ENCODE results near the gene CLCN2.

The CLCN2 gene

GRCh38 chr3:184354121-184354728, 7.2 kb downstream of the CLCN2 start:
- DNase-seq (ENCODE audit: low read depth), result no peak
- H3K4me3 ChIP-seq (ENCODE audit: low read depth, low read length), result no peak overlapping the region
- TF ChIP-seq CTCF (IDR thresholded peaks at IDR 0.05; ENCODE audit: control insufficient read depth, extremely low read depth, insufficient read depth), result peak; percentile 78

- no peak for DNase-seq (ENCODE audit: low read depth)
- H3K4me3 ChIP-seq (ENCODE audit: low read depth, low read length), result no peak overlapping the region
- TF ChIP-seq CTCF (IDR thresholded peaks at IDR 0.05; ENCODE audit: control insufficient read depth, extremely low read depth, insufficient read depth), result no peak
These were observed 7.9 kb downstream of the CLCN2 start for GRCh38 chr3:184353546-184353941.

- no peak for DNase-seq (ENCODE audit: low read depth)
- no peak overlapping the region for H3K4me3 ChIP-seq (ENCODE audit: low read depth, low read length)
- no peak for TF ChIP-seq CTCF (IDR thresholded peaks at IDR 0.05; ENCODE audit: control insufficient read depth, extremely low read depth, insufficient read depth)
These were observed 8.4 kb downstream of the CLCN2 start for GRCh38 chr3:184352897-184353545.

GRCh38 chr3:184352149-184352785, 9.1 kb downstream of the CLCN2 start:
- no peak for TF ChIP-seq CTCF (IDR thresholded peaks at IDR 0.05; ENCODE audit: control insufficient read depth, extremely low read depth, insufficient read depth)
- no peak for DNase-seq (ENCODE audit: low read depth)
- H3K4me3 ChIP-seq (ENCODE audit: low read depth, low read length), result no peak overlapping the region

GRCh38 chr3:184351511-184352148, 9.8 kb downstream of the CLCN2 start:
- H3K4me3 ChIP-seq (ENCODE audit: low read depth, low read length), result no peak overlapping the region
- DNase-seq (ENCODE audit: low read depth), result no peak
- TF ChIP-seq CTCF (IDR thresholded peaks at IDR 0.05; ENCODE audit: control insufficient read depth, extremely low read depth, insufficient read depth), result no peak

- DNase-seq (ENCODE audit: low read depth), result no peak
These were observed 10.8 kb downstream of the CLCN2 start for GRCh38 chr3:184350618-184351017.

More at GRCh38 chr3:184350618-184351017, 10.8 kb downstream of the CLCN2 start:
- TF ChIP-seq CTCF (IDR thresholded peaks at IDR 0.05; ENCODE audit: control insufficient read depth, extremely low read depth, insufficient read depth), result no peak
- H3K4me3 ChIP-seq (ENCODE audit: low read depth, low read length), result no peak overlapping the region
